NCI-H748 treated with DMSO at 0.1 percent for 48 hours (cell line): ENCODE data around the gene FBXO31.
"Not testable (repeated sequence)": the region's sequence is repeated elsewhere in the genome, so short reads cannot be mapped to it uniquely, and the experiment has no call there.

Source experiments
- DNase-seq: peaks from one replicate; lab custom pipeline; 2025; lab: John Stamatoyannopoulos, UW

The FBXO31 gene

DNA sequence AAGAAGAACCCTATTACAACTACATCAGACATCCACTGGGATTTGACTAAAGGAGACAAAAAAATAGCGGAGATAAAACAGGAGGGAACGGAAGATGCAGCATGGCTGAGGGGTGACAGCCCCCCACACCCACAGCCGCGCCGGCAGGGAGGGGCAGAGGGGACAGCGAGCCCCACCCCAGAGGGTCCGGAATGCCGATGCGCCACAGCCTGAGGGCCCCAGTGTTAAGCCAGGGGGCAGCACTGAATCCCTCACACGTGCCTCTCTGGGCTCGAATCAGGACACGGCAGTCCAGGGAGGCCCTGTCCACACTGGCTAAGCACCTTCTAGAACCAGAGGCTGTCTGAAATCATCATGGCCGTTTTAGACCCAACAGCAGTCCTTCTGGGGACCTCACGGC, 27.4 kb upstream of the FBXO31 start:
- DNase-seq: no peak

DNA sequence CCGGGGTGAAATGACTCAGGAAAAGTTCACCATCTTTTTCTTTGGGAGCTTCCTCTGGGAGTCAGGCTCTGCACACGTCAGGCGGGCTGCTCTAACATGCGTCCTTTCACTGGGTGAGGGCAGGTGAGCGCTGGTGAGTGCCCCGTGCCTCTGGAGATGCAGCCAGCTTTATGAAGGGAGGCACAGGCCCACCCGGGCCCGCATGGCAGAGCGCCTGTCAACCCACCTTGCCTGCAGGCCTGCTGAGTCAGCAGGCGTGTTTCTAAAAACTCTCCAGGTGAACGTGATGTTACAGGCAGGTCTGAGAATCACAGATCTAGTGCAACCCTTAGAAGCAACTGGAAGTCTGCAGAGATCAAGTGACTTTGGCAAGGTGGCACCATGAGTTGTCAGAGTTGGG, 27.0 kb upstream of the FBXO31 start:
- DNase-seq: no peak

DNA sequence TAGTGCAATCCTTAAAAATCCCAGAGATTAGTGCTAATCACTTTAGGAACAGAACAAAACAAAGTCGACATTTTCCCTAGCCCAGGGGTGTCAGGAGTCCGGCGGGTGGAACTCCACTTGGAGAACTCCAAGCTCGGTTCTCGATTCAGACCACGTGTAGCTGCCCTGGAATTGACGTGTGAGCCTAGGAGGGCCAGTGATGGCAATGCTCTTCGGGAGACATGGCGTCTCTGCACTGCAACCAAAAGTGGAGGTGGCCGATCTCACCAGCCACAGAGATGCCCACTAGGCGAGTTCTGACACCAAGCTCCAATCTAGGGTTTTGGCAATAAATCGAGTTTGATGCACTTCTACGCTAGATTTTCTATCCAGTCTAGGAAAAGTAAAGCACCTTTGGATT, 26.2 kb upstream of the FBXO31 start:
- no peak for DNase-seq

DNA sequence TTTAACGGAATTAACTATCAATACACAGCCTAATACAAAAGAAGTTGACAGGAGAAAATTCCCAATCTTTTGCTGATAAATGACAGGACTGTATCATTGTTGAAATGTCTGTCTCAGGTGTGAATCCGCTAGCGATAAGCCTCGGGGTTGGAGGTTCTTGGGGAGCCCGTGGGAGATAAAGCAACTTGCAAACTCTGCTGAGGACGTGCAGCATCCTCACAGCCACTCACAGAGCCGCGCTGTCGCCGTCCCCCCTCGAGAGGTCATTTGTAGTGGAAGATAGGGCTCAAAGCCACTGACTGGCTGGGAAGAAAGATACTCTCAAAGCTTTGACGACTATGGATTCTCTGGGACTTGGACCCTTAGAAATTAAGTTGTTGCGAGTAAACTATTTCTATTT, 25.6 kb upstream of the FBXO31 start:
- no peak for DNase-seq

DNA sequence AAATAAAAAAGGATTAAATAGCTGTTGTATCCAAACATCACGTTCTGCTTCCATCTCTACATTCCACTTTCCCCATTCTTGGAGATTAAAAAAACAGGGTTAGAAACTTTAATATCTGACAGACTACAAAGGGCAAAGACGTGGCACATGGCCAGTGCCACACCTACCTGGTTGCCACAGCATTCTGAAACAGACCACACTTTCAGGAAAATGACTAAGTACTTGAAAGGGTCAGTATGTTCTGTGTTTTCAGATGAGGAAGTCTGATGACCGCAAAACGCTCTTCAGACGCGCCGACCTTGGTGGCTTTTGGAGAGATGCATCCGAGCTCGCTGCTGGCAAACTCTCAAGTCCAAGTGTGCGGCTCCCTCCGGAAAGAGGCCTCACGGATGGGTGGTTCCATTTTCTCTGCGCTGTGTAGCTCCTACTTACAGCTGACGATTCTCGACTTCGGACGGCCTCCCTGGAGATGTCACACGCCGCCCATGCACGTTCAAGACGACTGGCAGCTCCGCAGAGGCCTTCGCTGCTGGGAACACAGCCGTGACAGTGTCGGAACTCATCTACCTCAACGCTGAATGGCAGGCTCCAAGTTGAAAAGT, 24.0 kb upstream of the FBXO31 start:
- no peak for DNase-seq

DNA sequence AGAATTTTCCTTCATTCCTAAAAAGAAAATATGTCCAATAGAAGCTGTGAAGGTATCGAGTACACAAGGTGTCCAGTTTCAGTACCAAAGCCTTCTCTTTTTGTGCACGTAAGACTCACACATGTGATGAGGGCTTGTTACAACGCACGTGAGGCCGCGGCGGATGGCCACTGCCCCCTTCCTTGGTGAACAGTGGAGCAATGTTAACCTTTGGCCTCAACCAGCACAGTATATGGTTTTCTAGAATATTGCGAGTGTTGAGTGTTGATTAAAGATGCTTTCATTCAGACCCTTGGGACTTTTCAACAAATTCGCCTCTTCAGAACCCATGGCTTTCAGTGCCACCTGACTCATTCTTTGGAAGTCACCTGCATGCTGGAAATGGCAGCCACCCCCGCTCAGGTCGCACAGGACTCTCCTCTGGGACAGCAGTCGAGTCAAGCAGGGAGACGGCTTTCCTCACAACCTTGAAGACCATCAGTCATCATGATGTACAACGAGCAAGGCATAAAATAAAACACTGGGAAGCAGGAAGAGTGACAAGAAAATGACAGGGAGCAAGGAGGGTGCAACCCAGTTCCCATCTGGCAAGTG, 23.0 kb upstream of the FBXO31 start:
- DNase-seq: no peak

DNA sequence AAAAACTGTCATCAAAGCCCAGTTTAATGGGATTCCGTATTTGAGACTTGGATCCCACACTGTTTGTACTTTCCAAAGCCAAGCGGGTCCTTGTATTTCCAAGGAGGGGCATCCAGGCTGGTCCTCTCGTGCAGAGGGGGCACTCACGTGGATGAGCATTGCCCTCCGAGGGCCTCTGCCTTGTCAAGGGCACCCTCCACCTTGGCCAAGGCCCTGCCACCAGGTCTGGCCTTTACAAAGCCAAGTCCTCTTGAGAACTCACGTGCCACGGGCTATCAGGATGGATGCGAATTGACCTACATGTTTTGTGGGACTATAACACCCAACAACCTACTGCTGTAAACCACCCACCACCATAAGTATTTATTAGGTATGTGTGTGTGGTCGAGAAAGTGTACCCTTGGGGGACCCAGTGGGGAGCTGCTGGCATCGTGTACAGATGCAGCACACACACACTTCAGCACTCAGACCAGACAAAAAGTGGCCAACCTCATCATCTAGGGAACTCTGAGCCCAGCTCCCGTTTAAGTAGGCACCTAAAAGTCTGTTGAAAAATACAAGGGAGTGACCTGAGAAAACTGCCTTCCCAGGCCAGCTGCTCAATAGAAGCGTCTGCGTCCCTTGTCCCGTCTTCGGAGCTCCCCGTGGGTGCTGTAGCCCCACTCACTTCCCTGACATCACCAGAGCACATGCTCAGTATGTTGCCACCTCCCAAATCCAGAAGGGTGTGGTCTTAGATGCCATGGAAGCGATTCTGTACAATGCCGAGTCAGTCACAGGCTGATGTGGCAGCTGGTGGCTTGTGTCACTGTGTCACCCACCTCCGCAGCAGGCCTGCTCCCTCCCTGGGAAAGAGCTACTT, 21.4 kb upstream of the FBXO31 start:
- DNase-seq: no peak

DNA sequence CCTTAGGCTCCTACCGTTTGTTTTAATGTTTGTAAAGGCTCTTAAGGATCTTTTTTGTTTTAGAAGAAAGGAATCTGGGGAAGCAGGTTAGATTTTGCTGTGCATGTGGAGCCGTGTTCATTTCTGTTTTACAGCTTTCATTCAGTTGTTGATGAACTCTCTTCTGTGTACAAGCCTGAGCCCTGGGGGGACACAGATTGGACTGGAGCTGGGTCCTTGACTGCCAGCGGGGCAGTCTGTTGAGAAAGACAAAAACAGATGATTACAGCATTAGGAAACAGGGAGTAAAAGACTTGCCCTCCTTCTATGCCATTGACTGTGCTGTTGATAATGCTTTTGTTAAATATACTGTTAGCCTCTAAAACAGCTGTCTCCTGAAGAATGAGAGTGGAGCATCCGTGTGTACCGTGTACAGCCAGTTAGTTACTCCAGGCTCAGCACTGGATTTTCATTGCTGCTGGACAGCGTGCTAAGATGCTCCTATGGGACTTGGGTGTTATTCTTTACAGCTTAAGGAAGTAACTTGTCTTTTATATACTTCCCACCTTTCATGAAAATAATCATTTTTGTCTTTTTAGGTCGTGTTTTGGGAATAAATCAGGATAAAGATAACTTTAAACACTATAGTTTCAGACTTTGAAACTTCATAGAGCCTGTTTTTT, 11.7 kb upstream of the FBXO31 start:
- DNase-seq: no peak

DNA sequence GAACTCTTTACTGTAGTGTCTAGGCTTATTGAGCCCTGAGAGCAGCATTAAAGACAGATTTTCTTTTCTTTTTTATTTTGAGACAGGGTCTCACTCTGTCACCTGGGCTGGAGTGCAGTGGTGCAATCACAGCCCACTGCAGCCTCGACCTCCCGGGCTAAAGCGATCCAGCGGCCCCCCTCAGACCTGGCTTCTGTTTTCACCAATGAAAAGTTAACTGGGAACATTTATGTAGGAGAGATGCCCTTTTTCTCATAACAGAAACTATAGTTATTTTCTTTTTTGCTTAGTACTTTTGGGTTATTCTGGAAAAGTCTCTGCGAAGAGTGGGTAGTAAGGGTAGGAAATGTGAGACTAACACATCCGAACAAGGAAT, 10.1 kb upstream of the FBXO31 start:
- no peak for DNase-seq

DNA sequence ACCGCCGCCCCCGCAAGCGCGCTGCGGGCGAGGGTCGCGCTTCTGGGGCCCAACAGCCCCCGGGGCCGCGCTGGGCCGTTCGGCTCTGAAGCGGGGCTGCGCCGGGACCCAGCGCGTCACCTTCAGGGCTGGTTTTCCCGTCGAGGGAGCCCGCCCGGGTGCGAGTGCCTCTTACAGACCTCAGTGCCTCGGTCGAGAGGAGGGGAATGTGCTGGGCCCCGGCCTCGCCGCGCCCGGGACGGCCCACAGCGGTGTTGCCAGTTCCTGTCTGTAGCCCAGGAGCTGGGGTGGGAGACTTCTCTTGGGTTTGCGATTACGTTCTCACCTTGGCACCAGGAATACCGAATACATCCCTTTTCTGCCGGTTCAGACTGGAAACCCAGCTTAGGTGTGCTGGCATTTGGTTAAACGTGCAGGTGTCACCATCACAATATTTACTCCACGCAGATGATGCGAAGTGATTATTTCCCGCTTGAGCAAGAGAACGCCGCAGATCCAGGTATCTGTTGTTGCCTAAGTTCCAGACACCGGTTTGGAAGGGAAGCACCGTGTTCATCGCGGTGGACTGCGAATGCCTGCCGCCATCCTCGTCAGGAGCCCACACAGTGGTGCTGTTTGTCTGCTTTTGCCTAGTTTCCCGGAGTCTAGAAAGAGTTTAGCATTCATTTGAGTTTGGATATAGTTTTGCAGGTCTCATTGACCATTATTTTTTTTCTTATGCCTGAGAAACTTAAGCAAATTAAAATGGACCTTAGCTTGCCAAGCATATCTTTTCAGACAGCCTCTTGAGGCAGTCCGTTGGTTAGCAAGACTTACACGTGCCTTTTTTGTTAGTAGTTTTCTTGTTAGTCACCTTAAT, 9.5 kb upstream of the FBXO31 start:
- DNase-seq: no peak

DNA sequence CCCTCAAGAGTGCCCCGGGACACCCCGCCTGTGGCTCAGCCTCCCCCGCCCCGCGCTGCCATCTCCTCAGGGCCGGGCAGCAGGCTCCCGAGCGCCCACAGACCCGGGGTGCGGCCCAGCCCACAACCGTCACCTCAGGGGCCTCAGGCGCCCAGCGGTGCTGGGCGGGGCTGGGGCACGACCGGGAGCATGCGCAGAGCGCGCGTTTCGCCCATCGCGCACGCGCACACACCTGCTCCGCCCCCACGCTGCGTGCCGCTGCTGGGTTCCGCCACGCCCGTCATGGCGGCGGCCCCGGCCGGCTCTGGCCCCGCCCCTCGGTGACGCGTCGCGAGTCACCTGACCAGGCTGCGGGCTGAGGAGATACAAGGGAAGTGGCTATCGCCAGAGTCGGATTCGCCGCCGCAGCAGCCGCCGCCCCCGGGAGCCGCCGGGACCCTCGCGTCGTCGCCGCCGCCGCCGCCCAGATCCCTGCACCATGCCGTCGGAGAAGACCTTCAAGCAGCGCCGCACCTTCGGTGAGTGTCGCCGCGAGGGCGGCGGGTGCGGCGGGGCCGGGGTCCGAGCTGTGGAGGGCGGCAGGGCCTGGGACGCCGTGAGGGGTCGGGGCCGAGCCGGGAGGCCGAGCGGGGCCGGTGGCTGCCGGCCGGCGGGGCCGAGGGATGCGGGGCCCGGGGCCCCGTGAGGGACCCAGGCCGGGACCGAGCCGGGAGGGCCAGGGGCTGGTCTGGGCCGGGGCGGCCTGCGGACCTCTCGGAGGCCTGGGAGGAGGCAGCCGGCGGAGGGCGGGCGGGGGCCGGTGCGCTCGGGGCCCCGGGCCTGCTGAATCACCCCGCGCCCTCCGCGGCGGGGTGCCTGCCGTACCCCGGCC, 8.6 kb upstream of the FBXO31 start, which contains the start of gene MAP1LC3B:
Gene MAP1LC3B (plus strand): TSS at position 387 of the 871 bp plus-strand sequence. CDS start 92 bp downstream, at position 479.
- DNase-seq: peak; percentile 67

DNA sequence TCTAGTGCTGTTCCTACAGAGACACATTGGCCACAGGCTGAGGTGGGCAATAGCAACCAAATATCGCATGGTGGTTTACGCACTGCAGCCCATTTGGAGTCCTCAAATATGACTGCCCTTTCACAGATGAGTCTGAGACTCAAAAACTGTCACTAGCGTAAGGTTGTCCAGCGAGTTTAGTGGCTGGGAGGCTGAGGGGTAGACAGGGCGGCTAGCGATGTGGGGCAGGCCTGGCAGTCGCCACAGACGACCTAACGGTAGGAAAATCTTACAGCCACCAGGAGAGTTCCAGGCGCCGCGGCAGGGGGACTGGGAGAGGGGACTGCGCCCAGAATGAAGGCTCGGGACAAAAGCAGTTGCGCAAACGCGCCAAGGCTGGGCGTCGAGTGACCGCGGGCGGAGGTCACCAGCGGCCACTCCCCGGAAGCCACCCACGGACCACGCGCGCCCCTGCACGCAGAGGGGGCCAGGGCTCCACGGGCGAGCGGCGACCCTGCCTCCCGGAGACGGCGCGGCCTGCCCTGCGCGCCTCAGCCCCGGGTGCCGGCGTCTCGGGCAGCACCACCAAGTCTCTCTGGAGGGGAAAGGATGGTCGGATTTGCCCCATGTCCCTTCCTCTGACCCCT, 7.9 kb upstream of the FBXO31 start:
- DNase-seq: no peak

DNA sequence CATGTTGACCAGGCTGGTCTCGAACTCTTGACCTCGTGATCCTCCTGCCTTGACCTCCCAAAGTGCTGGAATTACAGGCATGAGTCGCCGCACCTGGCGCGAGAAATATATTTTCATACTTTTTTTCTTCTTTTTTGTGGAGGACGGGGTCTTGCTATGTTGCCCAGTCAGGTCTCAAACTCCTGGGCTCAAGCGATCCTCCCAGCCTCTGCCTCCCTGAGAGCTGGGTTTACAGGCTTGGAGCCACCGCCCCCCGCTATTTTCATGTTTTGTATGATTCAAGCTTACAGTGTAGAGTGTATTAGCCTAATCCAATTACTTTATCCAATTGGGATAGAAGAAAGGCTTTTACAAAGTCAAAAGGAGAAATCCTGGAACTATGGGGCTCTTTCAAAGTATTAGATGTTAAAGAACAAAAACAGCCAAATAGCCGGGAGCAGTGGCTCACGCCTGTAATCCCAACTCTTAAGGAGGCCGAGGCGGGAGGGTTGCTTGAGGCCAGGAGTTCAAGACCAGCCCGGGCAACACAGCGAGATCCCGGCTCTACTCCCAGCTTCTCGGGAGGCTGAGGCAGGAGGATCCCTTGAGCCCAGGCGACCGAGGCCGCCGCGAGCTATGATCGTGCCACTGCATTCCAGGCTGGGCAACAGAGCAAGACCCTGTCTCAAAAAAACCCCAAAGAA, 7.2 kb upstream of the FBXO31 start:
- no peak for DNase-seq

DNA sequence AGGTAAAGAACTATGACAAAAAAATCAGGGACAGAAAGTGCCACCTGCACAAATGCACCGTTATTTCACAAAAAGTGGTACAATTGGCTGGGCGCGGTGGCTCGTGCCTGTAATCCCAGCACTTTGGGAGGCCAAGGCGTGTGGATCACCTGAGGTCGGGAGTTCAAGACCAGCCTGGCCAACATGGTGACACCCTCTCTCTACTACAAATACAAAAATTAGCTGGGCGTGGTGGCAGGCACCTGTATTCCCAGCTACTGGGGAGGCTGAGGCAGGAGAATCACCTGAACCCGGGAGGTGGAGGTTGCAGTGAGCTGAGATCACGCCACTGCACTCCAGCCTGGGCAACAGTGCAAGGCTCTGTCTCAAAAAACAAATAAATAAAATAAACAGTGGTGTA, 6.3 kb upstream of the FBXO31 start:
- DNase-seq: not testable (repeated sequence)

DNA sequence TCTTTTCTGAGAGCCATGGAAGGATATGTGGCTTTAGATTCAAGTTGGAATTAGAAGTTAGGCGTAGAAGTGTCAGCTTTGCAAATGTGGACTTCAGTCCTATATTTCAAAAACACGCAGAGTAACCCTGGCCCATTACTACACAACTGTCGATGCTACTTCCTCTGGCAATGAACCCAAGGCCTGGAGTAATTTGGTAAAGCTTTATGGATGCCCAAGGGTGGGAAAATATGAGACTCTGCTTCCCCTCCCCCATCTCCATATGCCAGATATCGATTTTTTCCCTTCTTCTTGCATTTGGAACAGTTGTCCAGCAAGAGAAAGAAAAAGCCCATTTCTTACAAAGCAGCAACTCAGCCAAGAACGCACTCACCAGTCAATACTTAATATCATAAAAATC, 5.7 kb upstream of the FBXO31 start:
- DNase-seq: no peak

DNA sequence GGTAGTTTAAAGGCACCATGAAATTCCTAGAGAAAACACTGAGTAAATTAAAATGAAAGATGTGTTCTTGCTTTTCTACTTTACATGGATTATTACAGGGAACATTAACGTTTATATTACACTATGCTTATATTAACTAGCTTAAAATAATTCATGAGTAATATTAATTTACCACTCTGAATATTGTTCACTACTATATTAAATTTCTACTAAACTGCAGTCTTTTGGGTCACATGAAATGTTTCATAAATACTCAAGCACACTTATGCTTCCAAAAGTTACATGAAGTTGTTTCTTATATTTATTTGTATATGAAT, 5.2 kb upstream of the FBXO31 start:
- no peak for DNase-seq

DNA sequence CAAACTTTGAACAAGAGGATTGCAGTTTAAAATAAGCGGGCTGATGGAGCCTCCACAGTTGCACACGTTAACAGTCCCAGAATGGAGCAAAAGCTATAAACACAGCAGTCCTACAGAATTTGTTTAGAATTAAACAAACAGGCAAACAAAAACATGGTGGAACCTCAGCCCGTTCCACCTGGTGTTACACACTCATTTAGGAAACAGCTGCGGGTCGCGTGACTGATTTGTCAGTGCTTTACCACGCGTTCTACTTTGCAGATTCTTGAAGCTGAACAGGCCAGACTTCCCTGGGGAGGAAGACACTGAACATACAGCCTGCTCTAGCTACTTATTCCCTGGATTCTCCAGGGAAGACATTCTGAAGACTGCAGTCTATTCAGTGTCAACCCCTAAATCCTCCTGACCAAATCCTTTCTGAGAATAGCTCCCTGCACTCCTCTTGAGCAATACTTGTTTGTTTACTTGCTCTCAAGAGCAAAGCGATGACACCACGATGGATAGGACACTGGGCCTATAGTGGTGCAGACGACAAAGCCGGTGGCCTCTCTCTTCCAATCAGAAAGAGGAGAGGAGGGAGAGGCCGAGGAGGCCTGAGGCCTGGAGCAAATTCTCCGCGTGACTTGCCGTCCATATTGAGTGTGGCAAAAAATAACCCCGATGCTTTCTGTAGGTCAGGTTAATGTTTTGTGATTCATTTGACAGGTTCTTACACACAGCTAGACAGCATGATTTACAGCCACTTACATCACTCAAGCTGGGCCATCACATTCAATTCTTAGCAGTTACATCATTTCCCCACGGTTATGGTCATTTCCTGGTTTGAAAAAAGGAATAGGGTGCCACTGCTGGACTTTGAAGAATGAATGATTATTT, 4.6 kb upstream of the FBXO31 start:
- peak; percentile 94 for DNase-seq

DNA sequence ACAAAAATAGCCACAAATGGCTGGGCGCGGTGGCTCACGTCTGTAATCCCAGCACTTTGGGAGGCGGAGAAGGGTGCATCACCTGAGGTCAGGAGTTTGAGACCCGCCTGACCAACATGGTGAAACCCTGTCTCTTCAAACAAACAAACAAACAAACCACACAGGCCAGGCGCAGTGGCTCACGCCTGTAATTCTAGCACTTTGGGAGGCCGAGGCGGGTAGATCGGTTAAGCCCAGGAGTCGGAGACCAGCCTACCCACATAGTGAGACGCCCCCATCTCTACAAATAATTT, 1.2 kb upstream of the FBXO31 start:
- DNase-seq: not testable (repeated sequence)
